ENCODE measurements around the gene MYADM.

Gene MYADM

GRCh38 chr19:53892981-53893325, 25.3 kb downstream of the MYADM start:
- TF ChIP-seq, protein P1, sequence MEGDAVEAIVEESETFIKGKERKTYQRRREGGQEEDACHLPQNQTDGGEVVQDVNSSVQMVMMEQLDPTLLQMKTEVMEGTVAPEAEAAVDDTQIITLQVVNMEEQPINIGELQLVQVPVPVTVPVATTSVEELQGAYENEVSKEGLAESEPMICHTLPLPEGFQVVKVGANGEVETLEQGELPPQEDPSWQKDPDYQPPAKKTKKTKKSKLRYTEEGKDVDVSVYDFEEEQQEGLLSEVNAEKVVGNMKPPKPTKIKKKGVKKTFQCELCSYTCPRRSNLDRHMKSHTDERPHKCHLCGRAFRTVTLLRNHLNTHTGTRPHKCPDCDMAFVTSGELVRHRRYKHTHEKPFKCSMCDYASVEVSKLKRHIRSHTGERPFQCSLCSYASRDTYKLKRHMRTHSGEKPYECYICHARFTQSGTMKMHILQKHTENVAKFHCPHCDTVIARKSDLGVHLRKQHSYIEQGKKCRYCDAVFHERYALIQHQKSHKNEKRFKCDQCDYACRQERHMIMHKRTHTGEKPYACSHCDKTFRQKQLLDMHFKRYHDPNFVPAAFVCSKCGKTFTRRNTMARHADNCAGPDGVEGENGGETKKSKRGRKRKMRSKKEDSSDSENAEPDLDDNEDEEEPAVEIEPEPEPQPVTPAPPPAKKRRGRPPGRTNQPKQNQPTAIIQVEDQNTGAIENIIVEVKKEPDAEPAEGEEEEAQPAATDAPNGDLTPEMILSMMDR (IDR thresholded peaks at IDR 0.05): no peak

DNA sequence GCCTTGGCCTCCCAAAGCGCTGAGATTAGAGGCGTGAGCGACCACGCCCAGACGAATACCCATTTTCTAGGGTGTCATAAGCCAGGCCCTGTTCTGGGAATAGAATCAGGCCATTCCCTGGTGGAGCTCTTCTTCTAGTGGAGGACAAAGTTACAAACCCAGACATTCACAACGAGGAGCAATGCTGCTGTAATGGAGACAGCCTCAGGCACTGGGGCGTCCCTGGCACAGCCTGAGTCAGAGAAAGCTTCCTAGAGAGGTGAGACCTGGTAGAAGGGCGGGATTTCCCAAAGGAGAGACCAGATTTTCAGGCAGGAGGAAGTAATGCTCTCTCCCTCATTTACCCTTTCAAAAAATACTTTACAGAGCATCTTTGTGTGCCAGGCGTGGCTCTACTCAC, 27.0 kb downstream of the MYADM start:
- TF ChIP-seq, protein P1 (IDR thresholded peaks at IDR 0.05): no peak

DNA sequence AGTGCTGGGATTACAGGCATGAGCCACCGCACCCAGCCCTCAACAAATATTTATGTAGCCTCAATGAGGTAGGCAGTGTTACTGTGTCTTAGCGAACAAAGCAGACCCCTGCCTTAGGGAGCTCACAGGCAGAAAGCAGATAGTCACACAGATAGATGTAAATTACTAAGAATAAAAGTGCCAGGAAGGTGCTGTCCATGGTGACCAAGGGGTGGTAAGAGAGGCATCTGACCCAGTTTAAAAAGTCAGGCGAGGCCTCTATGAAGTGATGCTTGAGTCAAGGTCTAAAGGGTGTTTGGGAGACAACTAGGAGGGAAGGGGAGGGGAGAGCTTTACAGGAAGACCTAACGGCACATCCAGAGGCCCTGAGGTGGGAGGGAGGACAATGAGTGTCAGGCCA, 29.0 kb downstream of the MYADM start:
- TF ChIP-seq, protein P1 (IDR thresholded peaks at IDR 0.05): no peak

GRCh38 chr19:53897459-53897858, 29.8 kb downstream of the MYADM start:
- TF ChIP-seq, protein P1 (IDR thresholded peaks at IDR 0.05): no peak

DNA sequence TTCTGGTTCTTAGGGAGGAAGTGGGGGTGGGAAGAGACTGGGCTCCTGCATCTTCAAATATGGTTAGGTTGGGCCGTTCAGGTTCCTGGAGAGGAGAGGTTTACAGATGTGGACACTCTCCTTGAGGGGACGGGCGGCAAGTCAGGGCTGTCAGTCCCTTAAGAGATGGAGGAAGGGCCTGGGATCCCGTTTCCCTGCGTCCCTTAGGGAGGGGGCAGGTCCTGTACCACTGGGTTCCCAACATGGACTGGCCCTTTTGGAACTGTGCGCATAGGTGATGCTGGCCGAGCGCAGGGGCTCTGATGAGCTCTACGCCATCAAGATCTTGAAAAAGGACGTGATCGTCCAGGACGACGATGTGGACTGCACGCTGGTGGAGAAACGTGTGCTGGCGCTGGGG, 30.5 kb downstream of the MYADM start:
- TF ChIP-seq, protein P1 (IDR thresholded peaks at IDR 0.05): no peak

DNA sequence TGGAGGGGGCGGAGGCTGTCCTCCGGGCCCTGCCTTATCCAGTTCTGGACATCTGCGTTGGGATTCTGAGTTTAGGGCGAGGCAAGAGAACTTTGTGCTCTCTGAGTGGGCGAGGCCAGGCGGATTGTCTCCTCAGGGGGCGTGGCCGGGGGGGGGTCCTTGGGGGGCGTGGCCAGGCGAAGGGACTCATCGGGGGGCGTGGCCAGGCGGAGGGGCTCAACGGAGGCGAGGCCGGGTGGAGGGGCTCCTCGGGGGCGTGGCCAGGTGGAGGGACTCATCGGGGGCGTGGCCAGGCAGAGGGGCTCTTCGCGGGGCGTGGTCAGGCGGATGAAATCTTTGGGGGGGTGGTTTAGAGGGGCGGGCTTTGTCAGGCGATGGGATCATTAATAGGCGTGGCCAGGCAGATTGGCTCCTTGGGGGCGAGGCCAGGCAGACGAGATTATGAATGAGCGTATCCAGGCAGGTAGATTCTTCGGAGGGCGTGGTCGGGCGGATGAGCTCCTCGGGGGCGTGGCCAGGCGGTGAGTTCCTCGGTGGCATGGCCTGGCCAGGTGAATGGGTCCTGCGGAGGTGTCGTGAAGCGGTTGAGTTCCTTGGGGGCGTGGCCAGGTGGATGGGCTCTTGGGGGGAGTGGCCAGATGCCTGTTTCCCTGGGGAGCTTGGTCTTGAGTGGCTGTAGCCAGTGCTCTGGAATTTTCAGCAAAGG, 31.1 kb downstream of the MYADM start:
- TF ChIP-seq, protein P1 (IDR thresholded peaks at IDR 0.05): no peak

DNA sequence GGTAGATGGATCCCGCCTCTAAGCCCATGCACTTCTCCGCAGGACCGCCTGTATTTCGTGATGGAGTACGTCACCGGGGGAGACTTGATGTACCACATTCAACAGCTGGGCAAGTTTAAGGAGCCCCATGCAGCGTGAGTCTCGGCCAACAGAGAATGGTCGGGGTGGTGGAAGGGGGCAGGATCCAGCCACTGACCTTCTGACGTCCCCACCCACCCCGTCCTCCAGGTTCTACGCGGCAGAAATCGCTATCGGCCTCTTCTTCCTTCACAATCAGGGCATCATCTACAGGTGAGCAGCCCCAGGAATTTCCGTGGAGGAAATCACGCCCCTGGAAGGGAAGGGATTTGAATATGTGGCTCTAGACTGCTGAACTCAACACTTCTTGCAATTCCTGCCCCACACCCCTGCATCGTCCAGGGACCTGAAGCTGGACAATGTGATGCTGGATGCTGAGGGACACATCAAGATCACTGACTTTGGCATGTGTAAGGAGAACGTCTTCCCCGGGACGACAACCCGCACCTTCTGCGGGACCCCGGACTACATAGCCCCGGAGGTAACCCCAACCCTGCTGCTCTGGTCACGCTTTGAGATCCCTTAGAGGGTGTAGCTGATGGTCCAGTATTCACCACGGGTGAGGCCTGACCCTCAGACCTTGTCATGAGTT, 32.6 kb downstream of the MYADM start:
- TF ChIP-seq, protein P1 (IDR thresholded peaks at IDR 0.05): no peak

Measured in LNCAP (cell line).